Esophagus squamous epithelium (tissue), 4 donors: ENCODE data around the gene OR1A2.
"Not testable (repeated sequence)": the region's sequence is repeated elsewhere in the genome, so short reads cannot be mapped to it uniquely, and the experiment has no call there.

Experiments
- POLR2A ChIP-seq, 4 donors: fragments of 450-650 bp; IDR thresholded peaks; one replicate each; pipeline ENCODE4 v1.6.1; 2017; ENCODE audit warnings: antibody characterized with exemption in 4 of 4, mild to moderate bottlenecking in 4 of 4, moderate library complexity in 3 of 4
- TF ChIP-seq, protein P1 (sequence below), 6 experiments: fragments of 450-650 bp in 4 of 6; fragments of 200-600 bp in 2 of 6; sonication (generic) in 2 of 6; IDR thresholded peaks; one replicate each; pipeline ENCODE4 v1.5.1; 2016 to 2019; ENCODE audit warnings: antibody characterized with exemption in 6 of 6, mild to moderate bottlenecking in 4 of 6, moderate library complexity in 4 of 6

DNA sequence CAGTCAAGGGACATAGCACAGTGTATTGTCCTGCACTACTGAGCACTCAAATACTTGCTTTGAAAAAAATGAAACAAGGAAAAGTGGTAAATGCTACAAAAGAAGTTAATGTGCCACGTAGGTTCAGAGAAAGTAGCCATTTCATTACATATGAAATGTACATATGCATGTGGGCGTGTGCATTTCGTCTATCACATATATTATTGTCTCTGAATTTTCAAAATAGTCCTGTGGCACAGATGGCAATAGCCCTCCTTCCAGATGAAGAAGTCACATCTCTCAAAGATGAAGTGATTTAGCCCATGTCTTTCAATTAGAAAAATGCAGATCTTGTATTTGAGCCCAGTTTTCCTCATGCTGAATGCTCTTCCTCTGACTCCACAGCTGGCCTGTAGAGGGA, 22.7 kb downstream of the OR1A2 start:
- TF ChIP-seq POLR2A (IDR thresholded peaks at IDR 0.05): not testable (repeated sequence)
- TF ChIP-seq, protein P1, sequence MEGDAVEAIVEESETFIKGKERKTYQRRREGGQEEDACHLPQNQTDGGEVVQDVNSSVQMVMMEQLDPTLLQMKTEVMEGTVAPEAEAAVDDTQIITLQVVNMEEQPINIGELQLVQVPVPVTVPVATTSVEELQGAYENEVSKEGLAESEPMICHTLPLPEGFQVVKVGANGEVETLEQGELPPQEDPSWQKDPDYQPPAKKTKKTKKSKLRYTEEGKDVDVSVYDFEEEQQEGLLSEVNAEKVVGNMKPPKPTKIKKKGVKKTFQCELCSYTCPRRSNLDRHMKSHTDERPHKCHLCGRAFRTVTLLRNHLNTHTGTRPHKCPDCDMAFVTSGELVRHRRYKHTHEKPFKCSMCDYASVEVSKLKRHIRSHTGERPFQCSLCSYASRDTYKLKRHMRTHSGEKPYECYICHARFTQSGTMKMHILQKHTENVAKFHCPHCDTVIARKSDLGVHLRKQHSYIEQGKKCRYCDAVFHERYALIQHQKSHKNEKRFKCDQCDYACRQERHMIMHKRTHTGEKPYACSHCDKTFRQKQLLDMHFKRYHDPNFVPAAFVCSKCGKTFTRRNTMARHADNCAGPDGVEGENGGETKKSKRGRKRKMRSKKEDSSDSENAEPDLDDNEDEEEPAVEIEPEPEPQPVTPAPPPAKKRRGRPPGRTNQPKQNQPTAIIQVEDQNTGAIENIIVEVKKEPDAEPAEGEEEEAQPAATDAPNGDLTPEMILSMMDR (IDR thresholded peaks at IDR 0.05): not testable (repeated sequence)
